Measurements from ENCODE around the gene SLPI. TPM values are rescaled to one million over a fixed set of nuclear protein-coding genes. Genes with fewer than 3 reads are reported as not detected.

The SLPI gene
- total RNA-seq, 1 donor from 2014 or later = 854 TPM

DNA sequence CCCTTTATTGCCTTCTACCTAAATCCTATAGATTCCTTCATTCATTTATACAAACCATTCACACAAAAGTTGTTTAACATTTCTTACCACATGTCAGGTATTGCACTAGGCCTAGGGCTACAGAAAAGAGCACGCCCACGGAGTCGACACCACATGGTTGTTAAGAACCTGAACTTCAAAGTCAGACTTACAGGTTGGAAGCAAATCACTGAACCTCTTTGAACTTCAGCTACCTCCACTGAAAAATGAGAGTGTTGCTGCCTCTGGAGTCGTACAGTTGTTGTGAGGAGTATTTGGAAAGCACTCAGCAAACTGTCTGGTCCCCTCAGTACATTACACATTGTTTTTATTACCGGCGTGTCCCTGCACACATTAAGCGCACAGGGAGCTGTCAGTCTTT is 3.3 kb upstream of the SLPI start:
- peaks cover 4% of the 10 kb centered on the region for H3K27me3 ChIP-seq (ENCODE audit: control insufficient read depth, insufficient read depth, low read length)
- H3K4me3 ChIP-seq (ENCODE audit: low read depth, low read length) = no peak overlapping the region
- peaks cover 4% of the 10 kb centered on the region for H3K36me3 ChIP-seq (ENCODE audit: control insufficient read depth, insufficient read depth, low read length)
- TF ChIP-seq, protein P1, sequence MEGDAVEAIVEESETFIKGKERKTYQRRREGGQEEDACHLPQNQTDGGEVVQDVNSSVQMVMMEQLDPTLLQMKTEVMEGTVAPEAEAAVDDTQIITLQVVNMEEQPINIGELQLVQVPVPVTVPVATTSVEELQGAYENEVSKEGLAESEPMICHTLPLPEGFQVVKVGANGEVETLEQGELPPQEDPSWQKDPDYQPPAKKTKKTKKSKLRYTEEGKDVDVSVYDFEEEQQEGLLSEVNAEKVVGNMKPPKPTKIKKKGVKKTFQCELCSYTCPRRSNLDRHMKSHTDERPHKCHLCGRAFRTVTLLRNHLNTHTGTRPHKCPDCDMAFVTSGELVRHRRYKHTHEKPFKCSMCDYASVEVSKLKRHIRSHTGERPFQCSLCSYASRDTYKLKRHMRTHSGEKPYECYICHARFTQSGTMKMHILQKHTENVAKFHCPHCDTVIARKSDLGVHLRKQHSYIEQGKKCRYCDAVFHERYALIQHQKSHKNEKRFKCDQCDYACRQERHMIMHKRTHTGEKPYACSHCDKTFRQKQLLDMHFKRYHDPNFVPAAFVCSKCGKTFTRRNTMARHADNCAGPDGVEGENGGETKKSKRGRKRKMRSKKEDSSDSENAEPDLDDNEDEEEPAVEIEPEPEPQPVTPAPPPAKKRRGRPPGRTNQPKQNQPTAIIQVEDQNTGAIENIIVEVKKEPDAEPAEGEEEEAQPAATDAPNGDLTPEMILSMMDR (IDR thresholded peaks at IDR 0.05; ENCODE audit: insufficient read depth, low read length, severe bottlenecking) = no peak
- DNase-seq (ENCODE audit: low read depth) (no peak), FAIRE-seq (no peak)

DNA sequence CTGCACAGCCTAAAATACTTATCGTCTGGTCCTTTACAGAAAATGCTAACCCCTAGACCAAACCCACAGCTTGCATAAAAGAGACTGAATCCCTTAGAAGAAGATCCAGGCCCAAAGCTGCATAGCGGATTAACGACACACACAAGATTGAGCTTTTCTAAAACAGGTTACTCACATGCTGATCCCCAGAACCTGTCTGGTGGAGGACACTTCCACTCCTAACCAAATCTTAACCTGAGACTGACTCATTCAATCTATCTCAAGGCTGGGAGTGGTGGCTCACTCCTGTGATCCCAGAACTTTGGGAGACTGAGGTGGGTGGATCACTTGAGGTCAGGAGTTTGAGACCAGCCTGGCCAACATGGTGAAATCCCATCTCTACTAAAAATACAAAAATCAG is 2.8 kb upstream of the SLPI start:
- DNase-seq (ENCODE audit: low read depth) = peak; percentile 47
- peaks cover 4% of the 10 kb centered on the region for H3K27me3 ChIP-seq (ENCODE audit: control insufficient read depth, insufficient read depth, low read length)
- no peak for FAIRE-seq
- TF ChIP-seq, protein P1 (IDR thresholded peaks at IDR 0.05; ENCODE audit: insufficient read depth, low read length, severe bottlenecking) = no peak
- H3K36me3 ChIP-seq (ENCODE audit: control insufficient read depth, insufficient read depth, low read length) = peaks cover 5% of the 10 kb centered on the region
- H3K4me3 ChIP-seq (ENCODE audit: low read depth, low read length) = no peak overlapping the region

DNA sequence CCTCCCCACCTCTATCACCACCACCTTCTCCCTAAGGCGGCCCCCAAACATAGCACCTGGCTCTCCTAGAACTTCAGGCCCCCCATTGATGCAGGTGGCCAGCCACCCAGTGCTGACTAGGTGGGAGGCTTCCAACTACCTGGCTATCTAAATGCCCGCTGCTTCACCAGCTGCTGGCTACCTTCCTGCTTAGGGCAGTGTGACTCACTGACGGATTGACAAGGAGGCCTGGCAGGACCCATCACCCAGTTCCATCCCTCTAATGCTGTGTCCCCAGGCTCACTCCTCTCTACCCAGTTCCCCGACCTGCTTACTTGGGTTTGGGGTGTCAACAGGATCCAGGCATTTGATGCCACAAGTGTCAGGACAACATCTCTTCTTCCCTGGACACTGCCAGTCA is 1.1 kb downstream of the SLPI start:
- H3K36me3 ChIP-seq (ENCODE audit: control insufficient read depth, insufficient read depth, low read length) = peaks cover 5% of the 10 kb centered on the region
- peak overlapping the region; percentile 42 for H3K4me3 ChIP-seq (ENCODE audit: low read depth, low read length)
- DNase-seq (ENCODE audit: low read depth) = peak; percentile 57
- H3K27me3 ChIP-seq (ENCODE audit: control insufficient read depth, insufficient read depth, low read length) = peaks cover 2% of the 10 kb centered on the region
- peak; percentile 81 for FAIRE-seq
- TF ChIP-seq, protein P1 (IDR thresholded peaks at IDR 0.05; ENCODE audit: insufficient read depth, low read length, severe bottlenecking) = no peak

DNA sequence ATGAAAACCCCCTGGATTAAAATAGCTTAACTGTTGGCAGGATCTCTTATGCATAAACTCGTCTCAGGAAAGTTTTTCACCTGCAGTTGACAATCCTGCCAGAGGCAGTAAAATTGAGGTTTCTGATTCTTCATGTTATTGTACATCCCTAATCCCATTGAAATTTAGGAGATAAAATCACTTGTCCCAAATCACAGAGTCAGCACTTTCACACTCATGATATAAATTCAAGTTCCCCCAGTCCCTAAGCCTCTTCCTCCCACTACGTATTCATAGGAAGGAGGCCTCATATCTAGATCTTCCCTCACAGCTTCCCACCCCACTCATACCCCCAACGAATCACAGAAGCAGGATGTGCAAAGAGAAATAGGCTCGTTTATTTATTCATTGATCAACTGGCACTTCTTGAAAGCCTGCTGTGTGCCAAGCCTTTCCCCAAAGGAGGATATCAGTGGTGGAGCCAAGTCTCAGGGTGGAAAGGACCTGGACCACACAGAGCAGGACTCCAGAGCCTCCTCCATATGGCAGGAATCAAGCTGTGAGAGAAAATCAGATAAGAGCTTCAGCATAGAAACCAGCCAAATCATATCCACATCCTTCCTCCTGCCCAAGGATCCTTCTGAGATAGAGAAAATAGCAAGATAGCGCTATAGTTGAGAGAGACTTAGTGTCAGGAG is 2.3 kb downstream of the SLPI start:
- Histone ChIP-seq H3K4me3 (ENCODE audit: low read depth, low read length) (no peak overlapping the region), H3K36me3 (ENCODE audit: control insufficient read depth, insufficient read depth, low read length) (peaks cover 5% of the 10 kb centered on the region), H3K27me3 (ENCODE audit: control insufficient read depth, insufficient read depth, low read length) (peaks cover 2% of the 10 kb centered on the region)
- DNase-seq (ENCODE audit: low read depth) (no peak), FAIRE-seq (peak; percentile 13)
- TF ChIP-seq, protein P1 (IDR thresholded peaks at IDR 0.05; ENCODE audit: insufficient read depth, low read length, severe bottlenecking) = no peak

DNA sequence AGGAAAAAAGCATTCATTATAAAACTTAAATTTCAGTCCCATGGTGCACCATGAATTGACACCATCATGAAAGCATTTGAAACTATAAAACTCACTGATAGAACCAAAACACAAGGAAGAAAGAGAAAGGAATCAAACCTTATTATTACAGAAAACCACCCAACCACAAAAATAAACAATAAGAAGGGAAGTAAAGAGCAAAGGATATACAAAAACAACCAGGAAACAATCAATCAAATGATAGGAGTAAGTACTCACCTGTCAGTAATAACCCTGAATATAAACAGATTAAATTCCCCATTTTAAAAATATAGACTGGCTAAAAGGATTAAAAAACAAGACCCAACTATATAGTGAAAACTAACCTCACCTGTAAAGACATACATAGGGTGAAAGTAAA is 5.8 kb downstream of the SLPI start:
- Histone ChIP-seq H3K4me3 (ENCODE audit: low read depth, low read length) (no peak overlapping the region), H3K36me3 (ENCODE audit: control insufficient read depth, insufficient read depth, low read length) (peaks cover 5% of the 10 kb centered on the region), H3K27me3 (ENCODE audit: control insufficient read depth, insufficient read depth, low read length) (peaks cover 2% of the 10 kb centered on the region)
- TF ChIP-seq, protein P1 (IDR thresholded peaks at IDR 0.05; ENCODE audit: insufficient read depth, low read length, severe bottlenecking) = no peak
- DNase-seq (ENCODE audit: low read depth) (no peak), FAIRE-seq (no peak)

DNA sequence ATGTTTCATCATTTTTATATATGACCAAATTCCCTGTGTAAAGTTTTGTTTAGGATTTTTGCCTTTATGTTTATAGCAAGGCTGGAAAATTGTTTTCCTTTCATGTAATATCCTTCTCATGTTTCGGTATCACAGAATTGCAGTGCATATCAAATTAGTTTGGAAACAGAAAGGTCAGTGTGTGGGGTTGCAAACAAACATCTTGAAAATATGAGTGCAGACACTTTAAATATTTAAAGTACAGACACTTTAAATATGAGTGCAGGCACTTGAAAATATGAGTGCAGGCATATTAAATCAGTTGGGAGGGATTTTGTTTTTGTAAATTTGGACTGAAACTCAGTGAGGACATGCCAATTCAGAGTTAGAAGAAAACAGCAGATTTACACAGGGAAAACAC is 6.5 kb downstream of the SLPI start:
- no peak for FAIRE-seq
- Histone ChIP-seq H3K4me3 (ENCODE audit: low read depth, low read length) (no peak overlapping the region), H3K36me3 (ENCODE audit: control insufficient read depth, insufficient read depth, low read length) (peaks cover 3% of the 10 kb centered on the region), H3K27me3 (ENCODE audit: control insufficient read depth, insufficient read depth, low read length) (no peaks in the 10 kb centered on the region)
- TF ChIP-seq, protein P1 (IDR thresholded peaks at IDR 0.05; ENCODE audit: insufficient read depth, low read length, severe bottlenecking) = no peak
- DNase-seq (ENCODE audit: low read depth) = no peak

Data from bronchial epithelial cell (primary cell).